Urinary bladder (tissue), 4 donors: ENCODE data around the gene CYP4F12. TPM values are rescaled to one million over a fixed set of nuclear protein-coding genes. Genes with fewer than 3 reads are reported as not detected.
A peak's percentile ranks its signal among the peaks of the same experiment; 100 is the strongest.
"Not testable (repeated sequence)": the region's sequence is repeated elsewhere in the genome, so short reads cannot be mapped to it uniquely, and the experiment has no call there.

ENCODE experiments used
- DNase-seq: peaks from one replicate; pipeline ENCODE4 v3.0.0-alpha.2; 2015; ENCODE audit errors: extremely low spot score
- H3K27ac ChIP-seq: one replicate; pipeline ENCODE4 v1.5.1; 2013; ENCODE audit warnings: low read depth, mild to moderate bottlenecking, moderate library complexity
- H3K36me3 ChIP-seq: one replicate; pipeline ENCODE4 v1.6.1; 2013; ENCODE audit warnings: mild to moderate bottlenecking, moderate library complexity; ENCODE audit not compliant: insufficient read depth
- H3K4me1 ChIP-seq: one replicate; pipeline ENCODE4 v1.6.1; 2013; ENCODE audit warnings: mild to moderate bottlenecking, moderate library complexity; ENCODE audit not compliant: insufficient read depth
- H3K4me3 ChIP-seq: one replicate; pipeline ENCODE4 v1.5.1; 2013; ENCODE audit warnings: low read depth, low read length
- WGBS: extraction: QIAGEN DNeasy Blood & Tissue Kit; methylation state at CpG from one replicate; pipeline ENCODE4 v1.1.7; 2013; 5-methylcytosine and 5-hydroxymethylcytosine counted together
- polyA plus RNA-seq: library from polyadenylated mRNA; stranded (reverse); fragments of 200-250 nt; gene quantifications from one replicate; pipeline ENCODE4 v1.2.3, GENCODE V29; 2013
- total RNA-seq: library from RNA; depleted of rRNA; stranded (reverse); fragments of >200 nt; gene quantifications from one replicate; pipeline ENCODE4 v1.2.3, GENCODE V29; 2014
- donor health status: healthy with polysubstance abuse.
- donor health status: healthy.

The CYP4F12 gene
- total and polyA plus RNA-seq, 2 donors = 30.3 to 31.0 TPM

- no peak for DNase-seq
- peak overlapping the region; percentile 56 for H3K27ac ChIP-seq
- H3K4me1 ChIP-seq = no peaks in the 10 kb centered on the region
- no peak overlapping the region for H3K4me3 ChIP-seq
- WGBS = 73% methylated on average over 12 of the region's 12 CpGs
- H3K36me3 ChIP-seq = no peaks in the 10 kb centered on the region
Observed at GRCh38 chr19:15640904-15641597, 31.8 kb upstream of the CYP4F12 start.

- 76% methylated on average over 5 of the region's 5 CpGs for WGBS
- Histone ChIP-seq H3K27ac (no peak overlapping the region), H3K4me3 (no peak overlapping the region), H3K36me3 (no peaks in the 10 kb centered on the region), H3K4me1 (no peaks in the 10 kb centered on the region)
- DNase-seq = no peak
Observed at GRCh38 chr19:15641901-15642491, 30.9 kb upstream of the CYP4F12 start.

GRCh38 chr19:15642807-15643206, 30.1 kb upstream of the CYP4F12 start:
- H3K4me3 ChIP-seq = no peak overlapping the region
- no peak overlapping the region for H3K27ac ChIP-seq
- H3K36me3 ChIP-seq = no peaks in the 10 kb centered on the region
- no peak for DNase-seq
- H3K4me1 ChIP-seq = no peaks in the 10 kb centered on the region

- Histone ChIP-seq H3K27ac (no peak overlapping the region), H3K4me1 (no peaks in the 10 kb centered on the region), H3K4me3 (no peak overlapping the region), H3K36me3 (no peaks in the 10 kb centered on the region)
- 78% methylated on average over 3 of the region's 3 CpGs for WGBS
- DNase-seq = no peak
Observed at GRCh38 chr19:15643387-15643786, 29.5 kb upstream of the CYP4F12 start.

- Histone ChIP-seq H3K27ac (no peak overlapping the region), H3K4me3 (no peak overlapping the region), H3K36me3 (no peaks in the 10 kb centered on the region), H3K4me1 (no peaks in the 10 kb centered on the region)
- no peak for DNase-seq
- whole genome bisulfite sequencing = 79% methylated on average over 3 of the region's 3 CpGs
Observed at GRCh38 chr19:15644066-15644741, 28.7 kb upstream of the CYP4F12 start.

- DNase-seq = no peak
- Histone ChIP-seq H3K27ac (no peak overlapping the region), H3K36me3 (no peaks in the 10 kb centered on the region), H3K4me3 (no peak overlapping the region), H3K4me1 (no peaks in the 10 kb centered on the region)
- WGBS = 71% methylated on average over 3 of the region's 3 CpGs
Observed at GRCh38 chr19:15644816-15645215, 28.1 kb upstream of the CYP4F12 start.

GRCh38 chr19:15649526-15649925, 23.4 kb upstream of the CYP4F12 start:
- Histone ChIP-seq H3K4me1 (no peaks in the 10 kb centered on the region), H3K36me3 (no peaks in the 10 kb centered on the region), H3K27ac (no peak overlapping the region), H3K4me3 (no peak overlapping the region)
- 78% methylated on average over 2 of the region's 2 CpGs for WGBS
- no peak for DNase-seq

GRCh38 chr19:15650123-15650522, 22.8 kb upstream of the CYP4F12 start:
- DNase-seq = not testable (repeated sequence)

GRCh38 chr19:15651791-15652190, 21.1 kb upstream of the CYP4F12 start:
- no peaks in the 10 kb centered on the region for H3K36me3 ChIP-seq
- 84% methylated on average over 3 of the region's 3 CpGs for WGBS
- DNase-seq = no peak
- H3K27ac ChIP-seq = no peak overlapping the region
- H3K4me3 ChIP-seq = no peak overlapping the region
- H3K4me1 ChIP-seq = no peaks in the 10 kb centered on the region

More at GRCh38 chr19:15650123-15650522, 22.8 kb upstream of the CYP4F12 start:
- not testable (repeated sequence) for H3K4me3 ChIP-seq, H3K36me3 ChIP-seq, H3K4me1 ChIP-seq, H3K27ac ChIP-seq

- H3K4me3 ChIP-seq = no peak overlapping the region
- H3K27ac ChIP-seq = no peak overlapping the region
- H3K4me1 ChIP-seq = no peaks in the 10 kb centered on the region
- no peak for DNase-seq
- no peaks in the 10 kb centered on the region for H3K36me3 ChIP-seq
- WGBS = 79% methylated on average over 8 of the region's 8 CpGs
Observed at GRCh38 chr19:15652559-15653278, 20.2 kb upstream of the CYP4F12 start.

GRCh38 chr19:15656467-15656866, 16.4 kb upstream of the CYP4F12 start:
- DNase-seq = no peak
- no peak overlapping the region for H3K27ac ChIP-seq
- H3K36me3 ChIP-seq = no peaks in the 10 kb centered on the region
- no peaks in the 10 kb centered on the region for H3K4me1 ChIP-seq
- no peak overlapping the region for H3K4me3 ChIP-seq

- WGBS = 76% methylated on average over 4 of the region's 4 CpGs
- Histone ChIP-seq H3K36me3 (no peaks in the 10 kb centered on the region), H3K27ac (no peak overlapping the region), H3K4me1 (no peaks in the 10 kb centered on the region), H3K4me3 (no peak overlapping the region)
- no peak for DNase-seq
Observed at GRCh38 chr19:15663247-15663646, 9.6 kb upstream of the CYP4F12 start.

- no peak overlapping the region for H3K27ac ChIP-seq
- H3K4me3 ChIP-seq = no peak overlapping the region
- H3K4me1 ChIP-seq = no peaks in the 10 kb centered on the region
- WGBS = 24% methylated on average over 1 of the region's 1 CpG
- no peak for DNase-seq
- no peaks in the 10 kb centered on the region for H3K36me3 ChIP-seq
Observed at GRCh38 chr19:15666186-15666585, 6.7 kb upstream of the CYP4F12 start.

- no peak for DNase-seq
Observed at GRCh38 chr19:15666883-15667282, 6.0 kb upstream of the CYP4F12 start.

More at GRCh38 chr19:15666883-15667282, 6.0 kb upstream of the CYP4F12 start:
- Histone ChIP-seq H3K36me3 (no peaks in the 10 kb centered on the region), H3K4me3 (no peak overlapping the region), H3K27ac (no peak overlapping the region), H3K4me1 (no peaks in the 10 kb centered on the region)
- 67% methylated on average over 4 of the region's 4 CpGs for WGBS
